IPS-11a (cell line): Measurements from ENCODE around the gene SON.
A peak's percentile ranks its signal among the peaks of the same experiment; 100 is the strongest.
"Not testable (repeated sequence)": the region's sequence is repeated elsewhere in the genome, so short reads cannot be mapped to it uniquely, and the experiment has no call there.

Source experiments
- H3K4me3 ChIP-seq: one replicate; pipeline ENCODE4 v1.5.1; 2013; ENCODE audit warnings: low read depth, low read length, control low read depth

The SON gene, protein sequence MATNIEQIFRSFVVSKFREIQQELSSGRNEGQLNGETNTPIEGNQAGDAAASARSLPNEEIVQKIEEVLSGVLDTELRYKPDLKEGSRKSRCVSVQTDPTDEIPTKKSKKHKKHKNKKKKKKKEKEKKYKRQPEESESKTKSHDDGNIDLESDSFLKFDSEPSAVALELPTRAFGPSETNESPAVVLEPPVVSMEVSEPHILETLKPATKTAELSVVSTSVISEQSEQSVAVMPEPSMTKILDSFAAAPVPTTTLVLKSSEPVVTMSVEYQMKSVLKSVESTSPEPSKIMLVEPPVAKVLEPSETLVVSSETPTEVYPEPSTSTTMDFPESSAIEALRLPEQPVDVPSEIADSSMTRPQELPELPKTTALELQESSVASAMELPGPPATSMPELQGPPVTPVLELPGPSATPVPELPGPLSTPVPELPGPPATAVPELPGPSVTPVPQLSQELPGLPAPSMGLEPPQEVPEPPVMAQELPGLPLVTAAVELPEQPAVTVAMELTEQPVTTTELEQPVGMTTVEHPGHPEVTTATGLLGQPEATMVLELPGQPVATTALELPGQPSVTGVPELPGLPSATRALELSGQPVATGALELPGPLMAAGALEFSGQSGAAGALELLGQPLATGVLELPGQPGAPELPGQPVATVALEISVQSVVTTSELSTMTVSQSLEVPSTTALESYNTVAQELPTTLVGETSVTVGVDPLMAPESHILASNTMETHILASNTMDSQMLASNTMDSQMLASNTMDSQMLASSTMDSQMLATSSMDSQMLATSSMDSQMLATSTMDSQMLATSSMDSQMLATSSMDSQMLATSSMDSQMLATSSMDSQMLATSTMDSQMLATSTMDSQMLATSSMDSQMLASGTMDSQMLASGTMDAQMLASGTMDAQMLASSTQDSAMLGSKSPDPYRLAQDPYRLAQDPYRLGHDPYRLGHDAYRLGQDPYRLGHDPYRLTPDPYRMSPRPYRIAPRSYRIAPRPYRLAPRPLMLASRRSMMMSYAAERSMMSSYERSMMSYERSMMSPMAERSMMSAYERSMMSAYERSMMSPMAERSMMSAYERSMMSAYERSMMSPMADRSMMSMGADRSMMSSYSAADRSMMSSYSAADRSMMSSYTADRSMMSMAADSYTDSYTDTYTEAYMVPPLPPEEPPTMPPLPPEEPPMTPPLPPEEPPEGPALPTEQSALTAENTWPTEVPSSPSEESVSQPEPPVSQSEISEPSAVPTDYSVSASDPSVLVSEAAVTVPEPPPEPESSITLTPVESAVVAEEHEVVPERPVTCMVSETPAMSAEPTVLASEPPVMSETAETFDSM (N-terminal part only)

DNA sequence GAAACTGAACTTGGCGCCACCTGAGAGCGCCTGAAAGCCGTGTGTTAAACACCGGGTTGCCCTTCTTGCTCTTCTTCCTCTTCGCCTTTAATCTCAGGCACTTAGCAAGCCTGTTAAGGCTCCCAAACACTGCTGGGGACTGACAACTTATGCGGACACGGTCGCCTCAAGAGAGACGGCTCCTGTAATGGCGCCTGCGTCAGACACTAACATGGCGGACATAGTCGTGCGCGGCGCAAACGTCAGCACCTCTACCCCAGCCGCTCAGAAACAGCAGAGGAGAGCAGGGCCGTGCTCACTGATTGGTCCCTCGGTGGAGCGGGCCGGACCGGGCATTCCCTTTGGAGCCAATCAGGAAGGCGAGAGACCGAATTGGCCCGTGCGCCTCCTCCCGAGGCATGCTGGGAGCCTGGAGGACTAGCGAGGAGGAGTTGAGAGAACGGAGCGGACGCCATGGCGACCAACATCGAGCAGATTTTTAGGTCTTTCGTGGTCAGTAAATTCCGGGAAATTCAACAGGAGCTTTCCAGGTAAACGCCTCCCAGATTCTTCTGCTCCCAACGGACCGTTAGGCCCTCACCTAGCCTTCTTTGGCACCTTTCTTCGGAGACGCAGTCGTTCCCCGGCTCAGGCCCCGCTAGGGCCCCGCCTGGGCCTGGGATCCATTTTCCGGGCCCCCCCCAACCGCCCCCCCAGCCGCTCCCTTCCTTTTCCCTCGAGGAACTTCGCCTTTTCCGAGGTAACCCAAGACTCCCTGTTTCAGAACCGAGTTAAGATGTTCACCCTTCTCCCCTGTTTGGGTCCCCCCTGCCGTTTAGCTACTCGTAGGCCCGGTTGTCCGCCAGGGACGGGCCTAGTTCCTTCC, at the start of gene SON:
TSS of gene SON (plus strand) at position 399 of the 865 bp plus-strand sequence. CDS start at position 454, 55 bp downstream.
- H3K4me3 ChIP-seq, result peak within 1 kb of the TSS; percentile 92

DNA sequence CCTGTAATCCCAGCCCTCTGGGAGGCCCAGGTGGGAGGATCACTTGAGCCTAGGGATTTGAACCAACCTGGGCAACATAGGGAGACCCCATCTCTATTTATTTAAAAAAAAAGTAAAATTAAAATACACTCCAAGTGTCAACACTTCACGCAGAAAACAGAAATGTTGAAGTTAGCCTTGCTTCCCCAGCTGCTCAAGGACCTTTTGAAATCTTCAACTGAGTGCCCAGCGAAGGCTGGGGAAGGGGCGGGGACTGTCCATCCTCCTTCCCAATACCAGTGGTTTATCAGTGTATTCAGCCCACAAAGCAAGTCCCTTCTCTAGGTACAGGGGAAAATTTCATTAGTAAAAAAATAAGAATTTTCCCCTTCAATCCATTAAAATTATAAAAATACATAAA, 49.1 kb upstream of the SON start:
- H3K4me3 ChIP-seq, result no peak overlapping the region

DNA sequence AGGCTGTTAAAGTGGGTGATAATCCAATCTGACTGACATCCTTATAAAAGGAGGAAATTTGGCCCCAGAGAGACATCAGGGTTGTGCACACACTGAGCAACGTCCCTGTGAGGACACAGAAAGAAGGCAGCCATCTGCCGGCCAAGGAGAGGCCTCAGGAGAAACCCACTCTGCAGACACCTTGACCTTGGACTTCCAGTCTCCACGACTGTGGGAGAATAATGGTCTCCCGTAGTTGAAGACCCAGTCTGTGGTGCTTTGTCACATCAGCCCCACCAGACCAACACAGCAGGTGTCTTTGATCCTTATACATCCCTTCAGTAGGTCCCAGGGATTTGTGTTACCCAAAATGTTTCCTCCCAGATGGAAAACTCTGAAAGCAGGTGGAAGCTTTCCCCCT, 47.1 kb upstream of the SON start:
- H3K4me3 ChIP-seq, result no peak overlapping the region

DNA sequence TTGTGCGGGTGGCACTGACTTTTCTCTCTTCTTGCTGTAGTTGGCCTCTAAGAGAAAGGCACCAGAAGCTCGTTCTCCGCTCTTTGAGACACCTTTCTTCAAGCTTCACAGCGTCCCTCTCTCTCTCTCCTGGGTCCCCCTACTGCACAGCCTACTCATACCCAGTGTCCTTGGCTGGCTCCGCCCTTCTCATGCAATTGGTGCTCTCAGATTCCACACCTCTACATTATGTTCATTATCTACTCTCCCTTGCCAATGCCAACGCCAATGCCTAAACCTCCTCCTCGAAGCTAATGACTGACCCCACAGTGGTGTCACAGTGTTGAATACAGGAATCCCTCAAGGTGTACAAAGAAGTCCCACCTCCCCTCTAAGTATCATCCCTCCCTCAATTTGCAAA, 46.5 kb upstream of the SON start:
- no peak overlapping the region for H3K4me3 ChIP-seq

DNA sequence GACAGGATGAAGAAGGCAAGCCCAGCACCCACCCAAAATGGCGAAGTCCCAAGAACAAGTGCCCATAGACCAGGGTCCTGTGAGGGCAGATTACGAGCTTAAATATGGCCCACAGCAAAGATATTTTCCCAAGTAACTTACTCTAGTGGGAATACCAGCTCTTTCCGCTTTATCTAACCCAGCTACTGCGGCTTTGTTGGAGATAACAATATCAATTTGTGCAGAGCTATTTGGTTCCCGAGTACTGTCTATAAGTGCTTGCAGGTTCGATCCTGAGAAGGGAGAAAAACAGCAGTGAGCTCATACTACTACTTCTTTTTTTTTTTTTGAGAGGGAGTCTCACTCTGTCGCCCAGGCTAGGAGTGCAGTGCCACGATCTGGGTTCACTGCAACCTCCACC, 37.0 kb upstream of the SON start:
- no peak overlapping the region for H3K4me3 ChIP-seq

DNA sequence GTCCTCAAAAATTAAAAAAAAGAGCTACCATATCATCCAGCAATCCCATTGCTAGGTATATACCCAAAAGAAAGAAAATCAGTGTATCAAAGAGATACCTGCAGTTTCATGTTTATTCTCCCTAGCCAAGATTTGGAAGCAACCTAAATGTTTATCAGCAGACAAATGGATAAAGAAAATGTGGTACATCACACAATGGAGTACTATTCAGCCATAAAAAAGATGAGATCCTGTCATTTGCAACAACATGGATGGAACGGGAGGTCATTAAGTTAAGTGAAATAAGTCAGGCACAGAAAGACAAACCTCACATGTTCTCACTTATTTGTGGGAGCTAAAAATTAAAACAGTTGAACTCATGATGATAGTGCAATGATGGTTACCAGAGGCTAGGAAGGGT, 35.8 kb upstream of the SON start:
- not testable (repeated sequence) for H3K4me3 ChIP-seq

DNA sequence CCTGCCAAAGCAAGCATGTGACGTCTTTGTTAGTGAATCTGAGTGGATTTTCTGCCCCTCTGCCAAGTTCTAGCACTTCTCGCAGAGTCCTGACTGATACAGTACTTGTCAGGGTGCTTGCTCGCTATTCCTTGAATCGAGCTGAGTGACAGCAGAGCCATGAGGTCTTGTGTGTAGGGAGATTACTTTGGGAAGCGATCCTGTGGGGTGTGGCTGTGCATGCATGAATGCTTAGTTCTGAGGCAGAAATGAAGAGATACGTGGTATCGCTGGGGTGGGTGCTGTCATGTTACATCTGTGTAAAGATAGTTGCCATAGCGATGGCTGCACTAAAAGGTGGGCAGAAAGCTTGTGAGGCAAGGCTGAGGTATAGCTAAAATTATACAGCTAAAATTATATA, 32.0 kb upstream of the SON start:
- no peak overlapping the region for H3K4me3 ChIP-seq

DNA sequence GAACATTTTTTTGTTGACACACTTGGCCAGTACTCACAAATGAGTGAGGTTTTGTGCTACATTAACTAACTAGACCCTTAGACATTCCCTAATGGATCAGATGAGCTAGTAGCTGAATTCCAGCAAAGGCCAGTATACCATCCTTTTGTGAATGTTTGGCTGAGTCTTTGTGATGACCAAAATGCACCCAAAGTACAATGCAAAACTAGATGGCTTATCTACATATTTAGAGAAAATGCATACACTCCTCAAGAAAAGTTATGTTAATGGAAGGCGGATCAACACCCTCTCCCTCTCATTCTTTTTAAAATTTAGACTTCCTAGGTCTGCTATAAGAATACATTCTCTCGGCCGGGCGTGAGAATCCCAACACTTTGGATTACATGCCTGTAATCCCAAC, 31.2 kb upstream of the SON start:
- no peak overlapping the region for H3K4me3 ChIP-seq

DNA sequence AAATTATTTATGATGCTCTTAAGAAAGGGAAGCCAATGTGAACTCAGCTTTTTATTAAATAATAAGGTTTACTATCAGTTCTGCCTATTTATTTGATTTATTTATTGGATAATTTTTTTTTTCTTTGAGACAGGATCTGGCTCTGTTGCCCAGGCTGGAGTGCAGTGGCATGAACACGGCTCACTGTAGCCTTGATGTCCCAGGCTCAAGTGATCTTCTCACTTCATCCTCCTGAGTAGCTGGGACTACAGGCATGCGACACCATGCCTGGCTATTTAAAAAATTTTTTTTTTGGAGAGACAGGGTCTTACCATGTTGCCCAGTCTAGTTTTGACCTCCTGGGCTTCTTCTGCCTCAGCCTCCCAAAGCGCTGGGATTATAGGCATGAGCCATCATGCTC, 30.4 kb upstream of the SON start:
- no peak overlapping the region for H3K4me3 ChIP-seq

DNA sequence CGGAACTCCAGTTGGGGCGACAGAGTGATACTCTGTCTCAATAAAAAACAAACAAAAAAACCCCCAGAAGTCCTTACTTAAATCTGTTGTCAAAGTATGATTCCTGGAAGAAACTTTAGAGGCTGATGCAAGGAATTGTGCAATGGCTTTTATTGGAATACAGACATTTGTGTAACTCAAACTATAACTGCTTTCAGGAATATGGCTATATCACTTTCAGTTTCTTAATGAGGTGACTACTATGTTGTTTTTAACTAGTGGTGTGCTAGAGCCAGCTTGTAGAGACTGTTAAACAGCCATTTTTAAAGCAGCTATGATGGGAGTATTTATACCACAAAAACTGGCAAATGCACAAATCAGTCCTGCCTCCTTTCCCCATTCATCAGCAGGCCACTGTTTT, 28.6 kb upstream of the SON start:
- no peak overlapping the region for H3K4me3 ChIP-seq

DNA sequence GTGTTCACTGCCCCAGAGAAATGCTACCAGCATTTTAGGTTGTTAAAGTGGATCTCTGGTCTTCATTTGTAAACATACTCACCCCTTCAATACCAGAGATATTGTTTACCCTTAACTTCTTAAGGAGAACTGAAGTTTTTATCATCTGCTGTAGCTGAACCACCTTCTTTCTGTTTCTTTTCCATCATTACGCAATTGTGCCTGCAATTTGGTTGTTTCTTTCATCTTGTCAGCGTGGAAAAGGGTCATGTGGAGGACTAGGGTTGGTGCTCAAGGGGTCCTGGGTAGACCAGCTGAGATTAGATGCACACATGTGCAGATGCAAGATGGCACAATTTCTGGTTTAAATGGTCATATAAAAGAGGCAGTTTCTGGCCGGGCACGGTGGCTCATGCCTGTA, 23.9 kb upstream of the SON start:
- H3K4me3 ChIP-seq, result no peak overlapping the region

DNA sequence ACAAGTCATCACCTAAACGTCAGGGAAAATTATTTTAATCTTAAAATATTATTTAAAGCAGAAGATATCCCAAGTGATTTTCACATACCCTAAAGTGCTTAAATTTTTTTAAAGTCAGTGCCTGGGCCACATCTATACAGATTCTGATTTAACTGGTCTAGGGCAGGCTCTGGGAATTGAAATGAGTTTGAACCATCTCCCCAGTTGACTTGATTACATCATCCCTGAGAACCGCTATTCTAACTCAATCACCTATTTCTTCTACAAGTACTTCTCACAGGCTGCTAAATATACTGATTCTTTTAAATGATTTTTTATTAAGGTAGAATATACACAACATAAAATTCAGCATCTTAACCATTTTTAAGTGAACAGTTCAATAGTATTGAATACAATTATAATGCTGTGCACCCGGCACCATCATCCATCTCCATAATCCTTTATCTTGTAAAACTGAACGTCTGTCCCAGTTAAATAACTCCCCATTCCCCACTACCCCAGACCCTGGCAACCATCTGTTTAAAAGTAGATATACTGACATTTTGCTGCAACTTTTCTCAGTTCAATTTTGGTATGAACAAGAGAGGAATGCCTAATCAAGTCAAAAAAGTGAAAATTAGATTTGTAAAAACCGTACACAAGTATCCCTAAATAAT, 20.4 kb upstream of the SON start:
- no peak overlapping the region for H3K4me3 ChIP-seq

DNA sequence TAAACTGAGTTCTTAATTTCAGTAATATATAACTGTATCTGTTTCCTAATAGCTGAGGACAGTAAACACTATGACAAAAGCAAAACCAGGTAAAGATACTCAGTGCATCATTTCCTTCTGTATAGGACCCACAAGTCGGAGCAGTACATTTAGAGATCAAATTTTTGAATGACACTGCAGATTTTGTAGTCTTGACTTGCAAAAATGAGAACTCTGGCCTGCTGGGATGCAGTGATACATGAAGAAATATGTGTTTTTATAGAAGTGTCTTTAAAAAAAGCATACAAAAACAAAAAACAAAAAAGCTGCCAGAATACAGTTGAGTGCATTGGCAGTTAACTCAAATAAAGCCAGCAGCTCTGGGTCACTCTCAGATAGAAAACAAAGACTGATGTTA, 19.9 kb upstream of the SON start:
- H3K4me3 ChIP-seq, result no peak overlapping the region

DNA sequence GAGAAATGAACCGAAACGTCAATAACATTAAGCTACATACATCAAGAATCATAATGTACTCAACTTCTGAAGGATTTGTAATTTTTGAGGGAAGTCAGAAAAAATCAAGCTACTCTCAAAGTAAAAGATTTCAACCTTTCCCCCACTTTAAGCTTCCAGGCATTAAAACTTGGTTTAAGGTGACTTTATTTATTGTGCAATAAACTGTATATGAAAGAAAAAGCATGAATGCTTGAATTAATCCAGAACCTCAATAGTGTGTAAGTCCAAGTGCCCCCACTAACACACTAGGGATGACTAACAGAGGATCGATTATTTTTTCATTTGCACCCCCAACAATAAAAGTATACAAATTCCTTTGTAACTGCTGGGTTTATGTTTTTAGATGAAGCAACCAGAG, 11.8 kb upstream of the SON start:
- H3K4me3 ChIP-seq, result no peak overlapping the region

DNA sequence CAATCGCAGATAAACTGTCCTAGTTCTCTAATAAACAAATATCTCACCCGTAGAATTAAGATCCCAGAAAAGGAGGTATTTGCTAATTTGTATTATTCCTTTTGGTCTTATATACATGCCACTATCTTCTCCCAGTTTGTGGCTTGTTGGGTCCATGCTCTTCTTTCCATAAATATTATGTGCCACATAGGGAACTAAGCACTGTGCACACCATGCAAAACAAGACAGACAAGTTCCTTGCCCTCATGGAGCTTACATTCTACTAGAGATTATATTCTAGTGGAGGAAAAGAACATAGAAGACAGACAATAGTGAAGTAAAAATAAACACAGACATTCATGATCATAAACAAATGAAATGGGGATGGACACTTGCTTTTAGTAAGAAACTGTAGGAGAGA, 5.6 kb upstream of the SON start:
- H3K4me3 ChIP-seq, result no peak overlapping the region

DNA sequence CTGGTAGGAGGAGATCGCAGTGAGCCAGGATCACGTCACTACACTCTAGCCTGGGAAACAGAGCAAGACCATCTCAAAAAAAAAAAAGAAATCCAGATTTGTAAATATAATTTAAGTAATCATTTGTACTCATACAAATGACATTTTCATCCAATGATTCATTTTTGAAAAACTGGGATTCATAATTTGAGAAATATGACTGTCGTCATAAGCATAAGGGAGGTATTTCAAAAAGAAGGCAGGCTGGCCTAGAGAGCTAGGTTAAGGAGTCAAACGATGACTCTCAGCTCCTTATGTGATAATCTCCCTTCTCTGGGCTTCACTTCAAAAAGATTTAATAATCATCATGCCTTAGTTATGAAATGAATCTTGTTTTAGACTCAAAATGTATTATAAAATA, 3.2 kb upstream of the SON start:
- no peak overlapping the region for H3K4me3 ChIP-seq

DNA sequence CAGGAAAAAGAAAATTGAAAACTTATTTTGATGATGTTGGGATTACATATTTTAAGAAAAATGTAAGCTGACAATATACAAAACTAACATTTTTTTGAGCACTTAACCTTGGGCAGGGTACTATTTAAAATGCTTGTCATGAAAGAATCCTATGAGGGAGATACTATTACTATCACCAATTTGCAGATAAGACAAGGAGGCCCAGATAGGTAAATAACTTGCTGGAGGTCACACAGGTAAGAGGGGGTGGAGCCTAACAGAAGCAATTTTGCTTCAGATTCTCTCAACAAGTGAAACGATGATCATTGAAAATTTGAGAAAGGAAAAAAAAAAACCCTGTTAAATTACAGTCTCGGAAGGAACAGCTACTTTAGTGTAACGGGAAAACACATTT, 2.1 kb upstream of the SON start:
- H3K4me3 ChIP-seq, result peak overlapping the region; percentile 92

DNA sequence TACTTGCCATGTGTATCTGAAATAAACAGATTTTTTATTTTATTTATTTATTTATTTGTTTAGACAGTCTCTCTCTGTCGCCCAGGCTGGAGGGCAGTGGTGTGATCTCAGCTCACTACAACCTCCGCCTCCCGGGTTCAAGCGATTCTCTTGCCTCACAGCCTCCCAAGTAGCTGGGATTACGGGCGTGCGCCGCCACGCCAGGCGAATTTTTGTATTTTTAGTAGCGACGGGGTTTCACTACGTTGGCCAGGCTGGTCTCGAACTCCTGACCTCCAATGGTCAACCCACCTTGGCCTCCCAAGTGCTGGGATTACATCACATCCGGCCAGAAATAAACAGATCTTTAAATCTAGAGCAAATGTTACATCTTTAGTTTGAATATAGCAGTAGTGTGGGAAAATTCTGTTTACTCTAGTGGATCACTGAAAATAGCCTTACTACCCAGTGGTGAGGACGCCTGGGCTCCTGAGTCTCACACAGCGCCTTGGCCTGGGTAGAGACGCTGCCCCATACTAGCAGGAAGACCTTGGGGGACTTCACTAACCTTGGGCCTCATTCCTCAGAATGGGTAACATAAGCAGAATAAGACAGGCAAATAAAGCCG, 1.6 kb upstream of the SON start:
- peak overlapping the region; percentile 92 for H3K4me3 ChIP-seq
